Dermis microvascular lymphatic vessel endothelial cell (primary cell): ENCODE data around the gene IL2RA. TPM values are rescaled to one million over a fixed set of nuclear protein-coding genes. Genes with fewer than 3 reads are reported as not detected.
"Not testable (repeated sequence)": the region's sequence is repeated elsewhere in the genome, so short reads cannot be mapped to it uniquely, and the experiment has no call there.

Experiments
- DNase-seq, 2 donors: peaks; one replicate each; pipeline versions ENCODE4 v3.0.0 to v3.0.0-alpha.2; 2010; ENCODE audit warnings: low read depth in 2 of 2
- total RNA-seq: library from RNA; depleted of rRNA; stranded (reverse); fragments of >200 nt; gene quantifications from 2 replicates; pipeline ENCODE4 v1.2.1, GENCODE V29; 2014

Gene IL2RA
- total RNA-seq, 1 donor from 2014 or later = not detected

- DNase-seq = no peak
Measured at GRCh38 chr10:6017781-6018354, 44.3 kb downstream of the IL2RA start.

- peak; percentile 45 to 55 for DNase-seq
Measured at GRCh38 chr10:6014241-6014761, 47.9 kb downstream of the IL2RA start.

- DNase-seq = no peak
Measured at GRCh38 chr10:6013413-6014192, 48.6 kb downstream of the IL2RA start.

- no peak for DNase-seq
Measured at GRCh38 chr10:6012121-6012905, 49.9 kb downstream of the IL2RA start.

GRCh38 chr10:6011558-6011957, 50.6 kb downstream of the IL2RA start:
- no peak for DNase-seq

- no peak for DNase-seq
Measured at GRCh38 chr10:6010569-6010968, 51.6 kb downstream of the IL2RA start.

- no peak for DNase-seq
Measured at GRCh38 chr10:6009961-6010360, 52.2 kb downstream of the IL2RA start.

GRCh38 chr10:6009150-6009549, 53.0 kb downstream of the IL2RA start:
- DNase-seq = no peak

- no peak for DNase-seq
Measured at GRCh38 chr10:6008497-6009142, 53.5 kb downstream of the IL2RA start.

GRCh38 chr10:6006991-6007390, 55.2 kb downstream of the IL2RA start:
- DNase-seq = no peak

- no peak for DNase-seq
Measured at GRCh38 chr10:6006546-6006945, 55.6 kb downstream of the IL2RA start.

GRCh38 chr10:6005856-6006395, 56.2 kb downstream of the IL2RA start:
- no peak for DNase-seq

GRCh38 chr10:6005161-6005804, 56.9 kb downstream of the IL2RA start:
- DNase-seq = not testable (repeated sequence)

- DNase-seq = no peak
Measured at GRCh38 chr10:6002809-6003510, 59.2 kb downstream of the IL2RA start.

- no peak for DNase-seq
Measured at GRCh38 chr10:5999440-6000165, 62.6 kb downstream of the IL2RA start.

- no peak for DNase-seq
Measured at GRCh38 chr10:5996696-5997095, 65.5 kb downstream of the IL2RA start.

- no peak for DNase-seq
Measured at GRCh38 chr10:5992398-5992797, 69.8 kb downstream of the IL2RA start.

- DNase-seq = no peak
Measured at GRCh38 chr10:5991708-5992107, 70.5 kb downstream of the IL2RA start.

GRCh38 chr10:5989756-5990155, 72.4 kb downstream of the IL2RA start:
- no peak for DNase-seq
